ENCODE results near the gene PAX8.

Gene PAX8

DNA sequence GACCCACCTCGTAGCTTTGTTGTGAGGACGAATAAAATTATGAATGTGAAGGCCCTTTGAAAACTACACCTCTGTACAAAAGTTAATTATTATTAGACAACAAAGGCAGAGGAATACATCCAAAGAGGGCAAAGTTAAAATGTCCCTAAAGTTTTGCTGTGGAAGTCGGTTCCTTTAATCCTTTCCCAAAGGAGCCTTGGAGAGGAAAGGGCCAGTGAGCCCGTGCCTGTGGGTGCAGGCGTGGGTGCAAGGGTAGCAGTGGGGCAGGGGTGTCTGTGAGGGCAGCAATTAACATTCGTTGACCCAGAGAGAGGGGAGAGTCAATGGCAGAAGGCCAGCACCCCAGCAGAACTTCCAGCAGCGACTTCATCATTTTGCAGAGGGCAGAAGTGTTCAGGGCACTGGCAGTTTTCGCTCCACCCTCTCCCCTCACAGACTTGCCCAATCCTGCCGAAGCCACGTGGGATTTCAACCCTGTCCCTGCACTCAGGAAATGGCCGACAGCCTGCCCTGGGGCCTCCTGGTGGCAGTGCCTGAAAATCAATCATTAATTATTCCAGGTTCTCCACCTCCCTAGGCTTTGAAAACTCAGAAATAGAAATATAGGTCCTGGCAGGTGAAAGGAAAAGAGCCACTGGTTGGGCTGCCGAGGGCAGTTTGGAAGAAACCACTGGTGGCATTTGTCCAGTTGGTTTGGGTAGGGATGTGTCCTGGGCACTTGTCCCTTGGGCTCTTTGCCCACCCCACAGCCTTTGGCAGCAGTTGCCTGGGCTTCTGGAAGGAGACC lies 4.2 kb upstream of the PAX8 start:
- Histone ChIP-seq H3K27me3 (ENCODE audit: insufficient read depth, low read length, poor library complexity) (peaks cover 12% of the 10 kb centered on the region), H3K4me1 (ENCODE audit: insufficient read depth, low read length) (no peaks in the 10 kb centered on the region), H3K9me3 (ENCODE audit: insufficient read depth, low read length, severe bottlenecking) (no peaks in the 10 kb centered on the region), H3K4me2 (ENCODE audit: insufficient read depth, low read length) (no peak overlapping the region), H3K4me3 (ENCODE audit: low read depth in 1 of 2, low read length in 2 of 2) (no peak overlapping the region), H2AFZ (ENCODE audit: low read depth, low read length) (no peak overlapping the region), H4K20me1 (ENCODE audit: insufficient read depth, low read length) (no peaks in the 10 kb centered on the region), H3K79me2 (ENCODE audit: insufficient read depth, low read length) (no peaks in the 10 kb centered on the region), H3K27ac (ENCODE audit: low read length) (no peak overlapping the region), H3K36me3 (ENCODE audit: insufficient read depth, low read length) (no peaks in the 10 kb centered on the region), H3K9ac (ENCODE audit: low read depth, low read length) (no peak overlapping the region)
- ATAC-seq (ENCODE audit: insufficient read depth, low read depth) (no peak), DNase-seq (no peak)
- no peak for TF ChIP-seq EZH2 (IDR thresholded peaks at IDR 0.05; ENCODE audit: borderline replicate concordance, low read depth, low read length, severe bottlenecking)
- TF ChIP-seq, protein P1, sequence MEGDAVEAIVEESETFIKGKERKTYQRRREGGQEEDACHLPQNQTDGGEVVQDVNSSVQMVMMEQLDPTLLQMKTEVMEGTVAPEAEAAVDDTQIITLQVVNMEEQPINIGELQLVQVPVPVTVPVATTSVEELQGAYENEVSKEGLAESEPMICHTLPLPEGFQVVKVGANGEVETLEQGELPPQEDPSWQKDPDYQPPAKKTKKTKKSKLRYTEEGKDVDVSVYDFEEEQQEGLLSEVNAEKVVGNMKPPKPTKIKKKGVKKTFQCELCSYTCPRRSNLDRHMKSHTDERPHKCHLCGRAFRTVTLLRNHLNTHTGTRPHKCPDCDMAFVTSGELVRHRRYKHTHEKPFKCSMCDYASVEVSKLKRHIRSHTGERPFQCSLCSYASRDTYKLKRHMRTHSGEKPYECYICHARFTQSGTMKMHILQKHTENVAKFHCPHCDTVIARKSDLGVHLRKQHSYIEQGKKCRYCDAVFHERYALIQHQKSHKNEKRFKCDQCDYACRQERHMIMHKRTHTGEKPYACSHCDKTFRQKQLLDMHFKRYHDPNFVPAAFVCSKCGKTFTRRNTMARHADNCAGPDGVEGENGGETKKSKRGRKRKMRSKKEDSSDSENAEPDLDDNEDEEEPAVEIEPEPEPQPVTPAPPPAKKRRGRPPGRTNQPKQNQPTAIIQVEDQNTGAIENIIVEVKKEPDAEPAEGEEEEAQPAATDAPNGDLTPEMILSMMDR (IDR thresholded peaks at IDR 0.05; ENCODE audit: borderline replicate concordance, extremely low read depth, low read length, poor library complexity, severe bottlenecking), result no peak

DNA sequence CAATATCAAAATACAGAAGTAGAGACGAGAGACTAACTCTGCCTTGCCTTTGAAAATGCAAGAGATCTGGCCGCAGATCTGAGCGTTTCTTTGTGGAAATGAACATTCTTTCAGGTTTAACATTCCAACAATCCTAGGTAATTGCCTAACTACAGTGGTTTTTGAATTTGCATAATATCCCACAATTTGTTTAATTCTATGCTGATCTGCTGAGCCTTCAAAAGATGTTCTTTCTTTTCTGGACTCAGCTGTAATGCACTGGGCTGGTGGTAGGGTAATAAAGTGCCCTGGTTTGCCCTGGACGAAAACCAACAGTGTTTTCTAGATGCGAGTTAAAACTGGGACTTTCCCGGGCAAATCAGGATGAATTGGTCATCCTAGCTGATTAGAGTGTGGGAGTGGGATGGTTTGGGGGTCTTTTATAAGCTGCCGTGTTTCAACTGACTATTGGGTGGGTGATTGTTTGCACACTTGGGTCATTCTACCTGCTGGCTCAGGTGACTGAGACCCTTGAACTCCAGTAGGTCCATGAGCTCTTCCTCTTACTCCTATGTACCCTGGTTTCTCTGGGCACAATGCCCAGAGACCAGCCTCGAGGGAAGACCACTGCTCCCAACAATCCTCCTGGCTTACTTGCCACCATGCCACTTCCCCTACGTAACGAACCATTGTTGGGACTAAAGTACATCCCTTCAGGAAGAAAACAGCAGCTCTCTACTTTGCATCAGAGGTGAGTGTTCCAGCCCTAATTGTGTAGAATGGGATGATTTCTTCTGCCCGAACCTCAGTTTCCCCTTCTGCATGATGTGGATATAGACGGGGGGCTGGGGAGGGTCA lies 3.4 kb upstream of the PAX8 start:
- no peaks in the 10 kb centered on the region for H3K9me3 ChIP-seq (ENCODE audit: insufficient read depth, low read length, severe bottlenecking)
- peaks cover 12% of the 10 kb centered on the region for H3K27me3 ChIP-seq (ENCODE audit: insufficient read depth, low read length, poor library complexity)
- no peaks in the 10 kb centered on the region for H3K4me1 ChIP-seq (ENCODE audit: insufficient read depth, low read length)
- DNase-seq (no peak), ATAC-seq (ENCODE audit: insufficient read depth, low read depth) (no peak)
- no peak overlapping the region for H3K27ac ChIP-seq (ENCODE audit: low read length)
- no peaks in the 10 kb centered on the region for H3K36me3 ChIP-seq (ENCODE audit: insufficient read depth, low read length)
- H3K4me3 ChIP-seq (ENCODE audit: low read depth in 1 of 2, low read length in 2 of 2), result no peak overlapping the region
- no peak overlapping the region for H2AFZ ChIP-seq (ENCODE audit: low read depth, low read length)
- H3K79me2 ChIP-seq (ENCODE audit: insufficient read depth, low read length), result no peaks in the 10 kb centered on the region
- H3K9ac ChIP-seq (ENCODE audit: low read depth, low read length), result no peak overlapping the region
- TF ChIP-seq EZH2 (IDR thresholded peaks at IDR 0.05; ENCODE audit: borderline replicate concordance, low read depth, low read length, severe bottlenecking), result no peak
- TF ChIP-seq, protein P1 (IDR thresholded peaks at IDR 0.05; ENCODE audit: borderline replicate concordance, extremely low read depth, low read length, poor library complexity, severe bottlenecking), result no peak
- no peak overlapping the region for H3K4me2 ChIP-seq (ENCODE audit: insufficient read depth, low read length)
- H4K20me1 ChIP-seq (ENCODE audit: insufficient read depth, low read length), result no peaks in the 10 kb centered on the region

DNA sequence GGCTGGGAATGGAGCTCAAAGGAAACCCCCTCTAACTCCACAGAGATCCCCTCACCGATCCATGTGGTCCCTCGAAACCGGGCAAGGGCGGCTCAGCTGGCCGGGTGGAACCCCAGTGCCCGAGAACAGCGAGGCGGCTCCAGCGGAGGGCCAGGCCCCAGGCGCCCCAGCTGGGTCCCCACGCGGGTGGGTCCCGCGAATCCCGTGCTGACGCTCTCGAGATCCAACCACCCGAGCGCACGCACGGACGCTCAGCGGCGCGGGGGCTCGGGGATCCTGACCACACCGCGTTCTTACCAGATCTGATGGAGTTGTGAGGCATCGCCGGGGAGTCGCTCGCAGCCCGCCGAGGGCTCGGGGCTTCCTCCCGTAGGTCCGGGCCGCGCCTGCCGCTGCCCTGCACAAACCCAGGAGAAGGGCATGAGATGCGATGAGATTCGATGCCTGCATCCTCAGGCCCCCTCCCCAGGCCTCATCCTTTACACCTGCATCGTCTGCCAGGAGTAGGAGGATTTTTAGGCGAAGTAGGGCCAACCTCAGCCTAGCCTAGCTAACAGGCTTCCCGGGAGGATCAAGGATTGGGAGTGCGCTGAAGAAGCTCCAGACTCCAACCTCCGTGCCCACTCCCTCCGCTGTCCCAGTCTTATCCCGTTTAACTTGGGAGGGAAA lies 514 bp downstream of the PAX8 start:
- TF ChIP-seq, protein P1 (IDR thresholded peaks at IDR 0.05; ENCODE audit: borderline replicate concordance, extremely low read depth, low read length, poor library complexity, severe bottlenecking), result no peak
- TF ChIP-seq EZH2 (IDR thresholded peaks at IDR 0.05; ENCODE audit: borderline replicate concordance, low read depth, low read length, severe bottlenecking), result no peak
- Histone ChIP-seq H4K20me1 (ENCODE audit: insufficient read depth, low read length) (no peaks in the 10 kb centered on the region), H3K4me3 (ENCODE audit: low read depth in 1 of 2, low read length in 2 of 2) (no peak overlapping the region), H3K9ac (ENCODE audit: low read depth, low read length) (no peak overlapping the region), H3K4me1 (ENCODE audit: insufficient read depth, low read length) (no peaks in the 10 kb centered on the region), H3K79me2 (ENCODE audit: insufficient read depth, low read length) (no peaks in the 10 kb centered on the region), H3K27me3 (ENCODE audit: insufficient read depth, low read length, poor library complexity) (peaks cover 12% of the 10 kb centered on the region), H3K27ac (ENCODE audit: low read length) (no peak overlapping the region), H3K4me2 (ENCODE audit: insufficient read depth, low read length) (no peak overlapping the region), H3K9me3 (ENCODE audit: insufficient read depth, low read length, severe bottlenecking) (no peaks in the 10 kb centered on the region), H3K36me3 (ENCODE audit: insufficient read depth, low read length) (no peaks in the 10 kb centered on the region), H2AFZ (ENCODE audit: low read depth, low read length) (no peak overlapping the region)
- ATAC-seq (ENCODE audit: insufficient read depth, low read depth) (no peak), DNase-seq (no peak)

Measured in DND-41 (cell line).